GM18520 (cell line): Measurements from ENCODE around the gene CLDN16.
A peak's percentile ranks its signal among the peaks of the same experiment; 100 is the strongest.

ENCODE experiments used
- ATAC-seq: cut with Tn5 transposase; IDR thresholded peaks from one replicate; pipeline ENCODE4 v1.9.1; 2021; ENCODE audit not compliant: unreplicated experiment

CLDN16 gene

DNA sequence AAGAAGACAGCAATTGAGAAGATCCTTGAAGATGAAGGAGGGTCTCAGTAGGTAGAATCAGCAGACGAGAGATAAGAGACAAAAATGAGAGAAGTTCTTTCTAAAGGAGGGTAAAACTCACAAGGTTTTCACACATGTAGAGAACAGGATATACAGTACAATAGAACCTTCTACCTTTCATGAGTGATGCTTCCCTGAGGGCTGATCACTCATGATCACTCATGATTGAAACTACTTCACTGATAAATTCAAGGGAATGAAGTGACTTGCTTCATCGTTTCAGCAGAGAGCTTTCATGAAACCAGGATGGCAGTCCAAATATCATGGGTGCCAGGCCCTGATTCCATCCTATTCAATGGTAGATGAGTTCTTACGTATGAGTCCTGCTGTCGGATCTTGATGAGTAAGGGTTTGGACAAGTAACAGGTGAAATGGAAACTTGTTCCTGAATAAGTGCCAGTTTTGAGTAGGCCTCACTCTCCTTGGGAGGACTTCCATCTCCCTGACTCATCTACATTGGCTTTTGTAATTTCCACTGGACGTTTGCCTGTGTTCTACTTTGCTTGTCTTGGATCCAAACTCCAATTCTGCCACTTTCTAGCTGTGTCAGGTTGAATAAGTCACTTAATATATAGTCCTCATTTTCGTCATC is 9.6 kb upstream of the CLDN16 start:
- no peak for ATAC-seq

DNA sequence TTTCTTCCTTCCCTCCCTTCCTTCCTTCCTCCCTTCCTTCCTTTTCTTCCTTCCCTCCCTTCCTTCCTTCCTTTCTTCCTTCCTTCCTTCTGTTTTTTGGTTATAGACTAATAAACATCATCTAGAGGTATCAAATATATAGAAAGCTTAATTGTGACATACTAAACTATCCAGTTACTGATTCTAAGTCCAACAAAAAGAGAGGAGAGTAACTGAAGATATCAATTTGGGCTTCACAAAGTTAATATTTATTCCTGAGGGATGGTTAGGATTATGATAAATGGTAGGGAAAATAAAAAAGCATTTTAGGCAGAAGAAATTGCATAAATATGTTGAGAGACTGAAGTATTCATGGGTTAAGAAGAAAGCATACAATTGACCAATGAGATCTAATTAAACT is 7.8 kb upstream of the CLDN16 start:
- no peak for ATAC-seq

DNA sequence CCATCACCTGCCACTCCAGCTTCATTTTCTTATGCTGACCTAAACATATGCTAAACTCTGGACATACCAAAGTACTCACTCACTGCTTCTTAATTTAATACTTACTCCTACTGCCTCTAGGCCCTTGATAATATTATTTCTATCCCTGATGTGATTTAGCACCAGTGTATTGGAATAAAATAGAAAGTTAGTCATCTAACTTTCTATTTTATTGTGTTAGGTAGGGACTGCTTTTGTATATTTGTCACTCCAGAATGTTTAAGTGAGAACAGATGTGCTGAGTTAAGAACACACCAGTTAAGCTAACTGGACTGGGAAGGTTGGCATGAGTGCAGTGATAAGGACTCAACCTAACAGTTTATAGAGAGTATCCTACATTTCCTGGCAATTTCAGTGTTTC is 6.5 kb upstream of the CLDN16 start:
- ATAC-seq, result no peak

GRCh38 chr3:190382082-190382481 is 5.9 kb upstream of the CLDN16 start:
- ATAC-seq, result no peak

DNA sequence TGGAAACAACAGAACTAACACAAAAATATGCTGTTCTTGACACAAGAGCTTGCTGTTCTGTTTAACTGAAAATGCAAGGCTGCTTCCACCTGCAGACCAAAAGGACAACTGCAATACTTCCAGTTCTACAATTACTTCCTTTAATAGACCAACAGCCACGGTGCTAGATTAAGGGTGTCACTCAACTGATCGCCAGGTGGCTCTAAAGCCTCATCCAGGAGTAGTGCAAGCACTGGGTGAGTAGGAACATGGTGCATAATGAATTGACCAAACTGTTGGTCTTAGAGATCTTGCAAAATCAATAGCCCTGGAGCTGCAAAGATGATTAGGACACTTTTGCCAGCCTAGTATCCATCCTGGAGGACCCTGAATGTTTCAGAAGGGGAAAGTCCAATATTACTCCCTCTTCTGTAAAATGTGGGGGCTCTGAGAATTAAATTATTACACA is 3.6 kb upstream of the CLDN16 start:
- ATAC-seq, result no peak

- ATAC-seq, result no peak
These were observed 2.0 kb upstream of the CLDN16 start for GRCh38 chr3:190385731-190386688.

DNA sequence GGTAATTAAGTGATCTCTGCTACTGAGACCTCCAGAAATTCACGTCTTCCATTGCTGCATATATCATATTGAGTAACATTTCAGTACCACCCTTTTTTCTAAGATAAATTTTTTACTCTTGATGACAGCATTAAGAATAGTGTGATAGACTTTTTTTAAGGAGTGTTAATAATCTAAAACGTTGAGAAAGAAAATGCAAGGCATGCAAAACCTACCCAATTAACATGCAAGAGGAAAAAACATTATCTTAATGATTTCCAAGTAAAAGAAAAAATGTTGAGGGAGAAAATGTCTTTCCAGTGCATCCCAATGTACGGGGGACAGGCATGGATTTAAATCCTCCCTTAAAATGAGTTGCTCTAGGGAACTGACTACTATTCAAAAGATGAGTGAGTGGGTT is 740 bp downstream of the CLDN16 start:
- ATAC-seq, result no peak

DNA sequence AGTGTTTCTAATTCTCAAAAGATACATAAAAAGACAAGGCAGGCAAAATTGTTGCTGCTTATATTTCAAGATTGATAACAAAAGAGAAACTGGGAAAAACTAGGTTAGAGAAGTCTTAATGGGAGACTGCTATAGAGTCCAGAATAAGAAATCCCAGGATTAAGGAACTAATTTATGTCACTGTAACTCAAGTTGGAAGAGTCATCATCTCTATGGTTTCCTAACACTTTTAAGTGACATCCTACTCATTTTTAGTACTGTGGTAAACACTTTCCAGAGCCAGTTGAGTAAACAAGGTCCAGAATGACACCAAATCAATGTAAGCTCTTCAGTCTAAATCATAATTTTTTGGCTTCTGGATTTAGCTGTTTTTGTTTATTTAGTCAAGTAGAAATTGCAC is 8.0 kb downstream of the CLDN16 start:
- no peak for ATAC-seq

DNA sequence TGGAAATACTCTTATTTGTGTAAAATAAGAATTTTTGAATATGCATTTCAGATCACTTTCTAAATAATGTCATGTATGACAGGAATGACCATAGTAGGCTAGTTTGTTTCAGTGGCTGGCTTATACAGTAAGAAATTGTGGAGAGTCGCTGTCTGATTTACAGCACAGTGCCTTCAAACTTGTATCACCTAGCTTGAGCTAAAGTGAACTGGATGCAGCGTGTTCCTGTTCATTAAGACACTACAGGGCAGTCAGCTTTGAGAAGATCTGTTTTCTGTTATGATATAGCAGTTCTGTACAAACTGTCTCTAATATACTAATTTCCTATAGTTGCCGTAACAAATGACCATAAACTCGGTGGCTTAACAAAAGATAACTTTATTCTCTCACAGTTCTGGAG is 9.9 kb downstream of the CLDN16 start:
- ATAC-seq, result no peak

- no peak for ATAC-seq
These were observed 11.7 kb downstream of the CLDN16 start for GRCh38 chr3:190399677-190400076.

DNA sequence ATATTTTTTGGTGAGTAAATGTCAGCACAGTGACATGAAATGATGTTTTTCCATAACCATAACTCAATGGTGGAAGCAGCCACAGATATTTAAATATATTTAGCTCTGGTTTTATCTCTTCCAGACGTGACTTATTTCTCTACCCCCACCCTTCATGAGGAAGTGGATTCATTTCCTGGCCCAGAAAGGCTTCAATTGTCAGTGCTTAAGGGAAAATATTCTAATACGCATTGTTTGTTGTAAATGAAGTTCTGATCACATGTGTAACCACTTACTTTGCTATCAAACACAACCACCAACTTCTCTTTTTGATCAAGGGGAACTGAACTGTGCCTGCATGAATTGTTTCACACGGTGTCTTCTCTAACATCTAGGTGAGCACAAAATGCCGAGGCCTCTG is 14.0 kb downstream of the CLDN16 start:
- no peak for ATAC-seq

- ATAC-seq, result no peak
These were observed 16.8 kb downstream of the CLDN16 start for GRCh38 chr3:190404715-190405114.

DNA sequence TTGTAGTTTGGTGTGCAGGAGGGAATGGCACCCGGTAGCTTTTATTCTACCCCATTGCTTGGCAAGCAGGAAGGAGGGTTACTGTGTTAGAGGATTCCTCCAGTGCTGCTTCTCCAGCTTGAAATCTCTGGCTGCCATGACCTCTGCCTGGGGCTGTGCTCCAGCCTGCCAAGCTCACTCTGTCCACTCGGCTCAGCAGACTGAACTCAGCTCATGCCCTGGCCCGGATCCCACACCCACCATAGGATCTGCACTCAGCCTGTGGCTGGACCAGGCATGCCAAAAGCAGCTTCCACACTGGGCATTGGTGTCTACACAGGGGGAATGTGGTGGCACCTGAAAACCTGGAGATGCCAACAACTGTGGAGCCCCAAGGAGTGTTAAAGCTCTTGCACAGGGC is 26.3 kb downstream of the CLDN16 start:
- no peak for ATAC-seq

DNA sequence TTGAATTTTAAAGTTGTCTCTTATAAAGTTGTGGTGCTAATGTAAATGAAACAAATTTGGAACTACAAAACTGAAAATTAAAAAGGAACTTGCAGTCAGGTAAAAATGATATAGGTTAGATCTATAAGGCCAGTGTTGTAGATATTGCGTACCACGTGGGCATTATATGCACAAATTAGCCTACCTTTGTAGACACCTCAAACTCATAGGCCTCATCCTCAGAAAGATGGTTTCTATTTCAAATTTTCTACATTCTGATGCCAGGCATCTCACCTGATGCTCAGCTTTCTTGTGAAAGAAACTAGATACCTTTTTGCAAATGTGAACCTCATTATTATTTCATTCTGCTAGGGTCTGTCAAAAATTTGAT is 36.1 kb downstream of the CLDN16 start:
- ATAC-seq, result no peak

- ATAC-seq, result peak; percentile 40
These were observed 36.8 kb downstream of the CLDN16 start for GRCh38 chr3:190424478-190425439.

DNA sequence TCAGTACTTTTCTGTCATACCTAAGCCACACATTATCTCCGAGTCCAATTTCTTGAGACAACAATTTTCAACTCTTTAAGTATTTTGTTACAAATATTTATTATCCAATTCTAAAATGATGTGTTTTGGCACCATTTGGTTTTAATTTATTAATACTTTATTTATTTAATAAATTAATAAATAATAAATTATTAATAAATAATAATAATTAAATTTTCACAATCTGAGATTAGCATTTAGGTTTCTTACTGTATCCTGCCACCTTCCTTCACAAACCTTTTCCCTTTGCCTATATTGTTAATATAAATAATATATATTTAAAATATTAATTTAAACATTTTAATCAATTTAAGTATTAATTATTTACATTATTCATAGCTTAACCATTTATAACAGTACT is 37.9 kb downstream of the CLDN16 start:
- ATAC-seq, result no peak

GRCh38 chr3:190426806-190427507 is 39.0 kb downstream of the CLDN16 start:
- no peak for ATAC-seq

DNA sequence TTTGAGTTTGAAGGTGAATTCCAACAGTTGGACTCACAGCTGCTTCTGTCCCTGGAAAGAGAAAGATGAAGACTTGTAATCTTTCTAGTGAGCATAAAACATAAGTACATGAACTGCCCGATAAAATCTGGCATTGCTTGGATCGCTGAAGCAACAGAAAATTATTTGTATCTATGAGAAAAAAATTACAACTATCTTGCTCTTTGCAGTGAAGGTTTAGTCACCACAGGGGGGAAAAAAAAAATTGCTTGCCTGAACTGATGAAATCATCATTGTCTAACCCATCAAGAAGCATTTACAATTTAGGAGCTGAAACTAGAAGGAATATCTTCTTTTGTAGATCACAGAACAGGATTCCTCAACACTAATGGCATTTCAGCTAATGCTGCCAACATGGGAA is 41.7 kb downstream of the CLDN16 start:
- no peak for ATAC-seq

DNA sequence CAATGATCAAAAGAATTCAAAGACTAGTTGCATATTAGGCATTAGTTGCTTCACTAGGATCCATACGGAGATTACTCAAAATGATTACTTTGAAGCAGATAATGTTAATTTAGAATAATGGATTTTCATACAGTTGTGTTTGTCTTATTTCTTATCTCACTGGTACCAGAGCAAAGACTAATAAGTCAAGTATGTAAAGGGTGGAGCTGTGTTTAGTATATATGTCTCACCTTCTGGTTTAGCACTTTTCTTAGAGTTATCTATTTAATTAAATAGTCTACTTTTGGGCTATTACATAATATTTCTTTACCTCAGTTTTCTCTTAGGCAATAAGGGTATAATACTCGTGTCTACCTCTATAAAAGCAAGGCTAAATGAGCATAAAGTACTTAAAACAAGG is 42.9 kb downstream of the CLDN16 start:
- ATAC-seq, result no peak

- ATAC-seq, result no peak
These were observed 44.3 kb downstream of the CLDN16 start for GRCh38 chr3:190432216-190432615.

- ATAC-seq, result no peak
These were observed 45.7 kb downstream of the CLDN16 start for GRCh38 chr3:190433626-190434025.
